Astrocyte of the spinal cord (primary cell): ENCODE measurements around the gene EIF4E2.

Experiments used
- DNase-seq: peaks from one replicate; pipeline ENCODE4 v3.0.0; 2011; ENCODE audit warnings: low read depth, low spot score
- H3K4me3 ChIP-seq: 2 replicates; pipeline ENCODE4 v1.5.1; 2011; ENCODE audit warnings: low read depth, mild to moderate bottlenecking, low read length, moderate library complexity
- CTCF ChIP-seq: IDR thresholded peaks from 2 replicates; pipeline ENCODE4 v1.5.1; 2012; ENCODE audit warnings: low read depth, mild to moderate bottlenecking, low read length, inconsistent platforms
- in situ Hi-C: cut with HindIII; loops from 2 replicates; pipeline ENCODE4 v1.10.0; 2017; ENCODE audit warnings: low sequenced_read_pairs

EIF4E2 gene

DNA sequence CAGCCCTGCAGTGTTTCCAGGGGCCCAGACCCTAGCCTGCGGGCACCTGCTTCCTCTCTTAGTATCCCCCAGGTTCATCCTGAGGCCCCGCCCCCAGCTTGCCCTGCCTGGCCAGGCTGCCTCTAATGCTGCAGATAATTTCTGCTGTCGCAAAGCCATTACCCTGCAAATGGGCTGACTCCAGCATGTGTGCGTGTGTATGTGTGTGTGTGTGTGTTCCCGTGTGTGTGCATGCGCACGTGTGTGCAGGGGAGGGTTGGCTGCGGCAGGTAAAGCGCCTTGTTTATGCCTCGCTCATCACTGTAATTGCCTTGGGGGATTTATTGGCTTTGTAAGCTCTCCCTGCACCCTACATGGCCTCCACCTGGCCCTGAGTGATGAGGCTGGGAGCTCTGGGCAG lies 37.9 kb upstream of the EIF4E2 start:
- no peak overlapping the region for H3K4me3 ChIP-seq
- no peak for TF ChIP-seq CTCF
- no peak for DNase-seq
- in situ Hi-C loops: no loop called here

- no peak for DNase-seq
- in situ Hi-C loops: no loop called here
- no peak overlapping the region for H3K4me3 ChIP-seq
- no peak for TF ChIP-seq CTCF
Measured at GRCh38 chr2:232513353-232513752, 37.1 kb upstream of the EIF4E2 start.

DNA sequence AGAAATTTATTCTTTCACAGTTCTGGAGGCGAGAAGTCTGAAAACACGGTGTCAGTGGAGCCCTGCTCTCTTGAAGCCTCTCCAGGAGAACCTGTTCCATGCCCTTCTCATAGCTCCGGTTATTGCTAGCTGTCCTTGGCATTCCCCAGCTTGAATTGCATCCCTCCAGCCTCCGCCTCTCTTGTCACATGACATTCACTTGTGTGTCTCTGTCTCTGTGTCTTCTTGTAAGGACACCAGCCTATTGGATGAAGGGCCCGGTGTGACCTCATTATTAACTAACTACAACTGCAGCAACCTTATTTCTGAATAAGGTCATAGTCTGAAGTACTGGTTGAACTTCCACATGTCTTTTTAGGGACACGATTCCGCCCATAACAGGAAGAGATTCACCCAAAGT lies 34.9 kb upstream of the EIF4E2 start:
- in situ Hi-C loops: no loop called here
- DNase-seq: no peak
- TF ChIP-seq CTCF: no peak
- H3K4me3 ChIP-seq: no peak overlapping the region

DNA sequence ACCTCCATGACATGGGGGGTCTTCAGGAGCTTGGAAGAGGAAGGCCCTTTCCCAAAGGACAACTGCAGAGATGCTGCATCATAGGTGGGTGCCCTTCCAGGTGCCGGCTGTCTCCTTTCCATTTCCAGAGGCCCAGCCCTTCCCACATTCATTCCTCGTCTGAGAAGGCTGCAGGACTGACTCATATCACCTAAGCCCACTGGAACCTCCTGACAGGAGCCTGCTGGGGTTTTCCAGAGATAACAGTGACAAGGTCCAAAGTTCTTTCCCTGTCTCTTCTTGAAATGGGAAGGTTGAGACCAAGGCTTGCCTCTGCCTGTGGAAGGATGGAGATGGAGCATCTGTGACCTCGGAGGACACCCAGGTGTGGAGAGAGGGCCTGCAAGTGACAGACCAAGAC lies 33.9 kb upstream of the EIF4E2 start:
- DNase-seq: no peak
- in situ Hi-C loops: no loop called here

GRCh38 chr2:232518844-232519243 lies 31.6 kb upstream of the EIF4E2 start:
- no peak overlapping the region for H3K4me3 ChIP-seq
- in situ Hi-C loops: no loop called here
- no peak for DNase-seq
- no peak for TF ChIP-seq CTCF

More for the DNA sequence above, 33.9 kb upstream of the EIF4E2 start:
- TF ChIP-seq CTCF: no peak
- no peak overlapping the region for H3K4me3 ChIP-seq

DNA sequence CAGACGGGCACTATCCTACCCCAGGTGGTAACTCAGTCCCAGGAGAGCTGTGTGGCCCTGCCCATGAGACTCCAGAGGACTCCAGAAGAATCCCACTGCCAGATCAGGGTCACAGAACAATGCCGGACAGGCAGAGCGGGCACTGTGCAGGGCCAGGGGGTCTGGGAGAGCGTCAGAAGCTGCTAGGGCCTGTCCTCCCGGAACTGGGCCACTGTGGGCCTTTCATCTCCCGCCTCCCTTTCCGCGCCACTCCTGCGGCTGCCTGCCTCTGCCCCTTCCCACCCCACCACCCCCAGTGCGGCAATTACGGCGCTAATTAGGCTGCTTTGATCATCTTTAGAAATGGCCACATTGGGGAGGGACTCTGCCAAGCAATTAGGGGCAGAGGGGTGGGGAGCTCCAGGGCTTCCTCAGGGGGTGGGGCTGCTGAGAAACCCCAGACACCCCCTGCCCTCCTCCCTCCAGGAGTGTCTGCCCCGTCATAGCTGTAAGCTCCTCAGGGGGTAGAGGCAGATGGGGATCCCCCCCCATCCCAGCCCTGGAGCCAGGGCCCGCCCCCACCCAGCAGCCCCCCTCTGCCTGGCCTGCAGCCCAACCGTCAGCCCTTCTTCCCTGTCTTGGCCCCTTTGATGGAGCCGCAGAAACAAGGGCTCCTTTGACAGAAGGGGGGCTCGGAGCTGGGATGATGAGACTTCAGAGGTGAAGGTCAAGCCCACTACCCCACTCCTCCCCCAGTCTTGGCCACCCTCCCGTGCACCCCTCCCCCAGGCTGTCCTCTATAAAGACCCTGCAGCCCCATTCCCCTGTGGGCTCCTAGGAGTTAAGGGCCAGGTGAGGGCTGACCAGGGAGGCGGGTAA lies 30.7 kb upstream of the EIF4E2 start, which contains the start of gene PRSS56:
Gene PRSS56, plus strand, starts transcription at position 808 of the 858 bp plus-strand sequence. CDS start 211 bp downstream, outside the sequence.
- H3K4me3 ChIP-seq: no peak within 1 kb of the TSS
- no peak for DNase-seq
- TF ChIP-seq CTCF: no peak
- in situ Hi-C loops: no loop called here
